IMR-90 (cell line): Measurements from ENCODE around the gene MROH8. TPM values are rescaled to one million over a fixed set of nuclear protein-coding genes. Genes with fewer than 3 reads are reported as not detected.

Source experiments
- ATAC-seq: fragments of 200-7000 bp; cut with Tn5 transposase; 2 replicates; pipeline ENCODE4 v1.9.1; 2020; ENCODE audit warnings: low read depth, mild to moderate bottlenecking, moderate library complexity
- BruUV-seq: library from RNA; stranded (reverse); fragments of 400-500 nt; replicated peaks from 2 replicates; lab custom pipeline; 2021; lab: Mats Ljungman, UMichigan
- CTCF ChIA-PET: fragments of 300-600 bp; formaldehyde crosslinking; extraction: SDS; loops from one replicate; lab custom pipeline; 2021; ENCODE audit warnings: antibody characterized with exemption; lab: Yijun Ruan, JAX
- POLR2A ChIA-PET: fragments of 300-600 bp; sonication (Branson Sonifier 250); formaldehyde crosslinking; loops from one replicate; lab custom pipeline; 2022; ENCODE audit warnings: antibody characterized with exemption; ENCODE audit not compliant: unreplicated experiment; lab: Charles Lee
- DNase-seq: peaks from one replicate; pipeline ENCODE4 v3.0.0; 2013
- H2AFZ ChIP-seq: replicated peaks from 2 replicates; pipeline ENCODE3; 2013; ENCODE audit warnings: low read length, mild to moderate bottlenecking; ENCODE audit not compliant: poor library complexity
- H2AK5ac ChIP-seq: 2 replicates; pipeline ENCODE4 v1.6.1; 2013; ENCODE audit warnings: low read depth, low read length, inconsistent platforms
- H2AK9ac ChIP-seq: replicated peaks from 2 replicates; pipeline ENCODE3; 2013; ENCODE audit warnings: mild to moderate bottlenecking, low read depth, low read length, moderate library complexity; ENCODE audit not compliant: poor library complexity
- H2BK120ac ChIP-seq: 2 replicates; pipeline ENCODE4 v1.6.1; 2013; ENCODE audit warnings: low read depth, low read length, inconsistent platforms
- H2BK15ac ChIP-seq: 3 replicates; pipeline ENCODE4 v1.6.1; 2013; ENCODE audit warnings: low read depth, low read length, inconsistent platforms
- H2BK20ac ChIP-seq: 2 replicates; pipeline ENCODE4 v1.6.1; 2013; ENCODE audit warnings: low read depth, mild to moderate bottlenecking, inconsistent platforms, low read length, moderate library complexity
- H2BK5ac ChIP-seq: 2 replicates; pipeline ENCODE4 v1.6.1; 2013; ENCODE audit warnings: mild to moderate bottlenecking, low read depth, low read length, inconsistent platforms; ENCODE audit not compliant: poor library complexity, severe bottlenecking
- H3K14ac ChIP-seq: replicated peaks from 2 replicates; pipeline ENCODE4 v1.6.1; 2013; ENCODE audit warnings: low read depth, low read length, inconsistent platforms
- H3K18ac ChIP-seq: 2 replicates; pipeline ENCODE4 v1.6.1; 2013; ENCODE audit warnings: low read depth, low read length, control low read depth
- H3K23ac ChIP-seq: 2 replicates; pipeline ENCODE4 v1.6.1; 2013; ENCODE audit warnings: low read depth, low read length, inconsistent platforms
- H3K27ac ChIP-seq: 2 replicates; pipeline ENCODE4 v1.5.1; 2013; ENCODE audit warnings: mild to moderate bottlenecking, control low read depth, low read length; ENCODE audit not compliant: insufficient read depth
- H3K27me3 ChIP-seq: 2 replicates; pipeline ENCODE4 v1.6.1; 2013; ENCODE audit warnings: low read length; ENCODE audit not compliant: control insufficient read depth, insufficient read depth
- H3K36me3 ChIP-seq: 2 replicates; pipeline ENCODE4 v1.6.1; 2013; ENCODE audit warnings: low read length, mixed read lengths; ENCODE audit not compliant: control insufficient read depth, insufficient read depth
- H3K4ac ChIP-seq: 2 replicates; pipeline ENCODE4 v1.6.1; 2013; ENCODE audit warnings: low read depth, low read length, inconsistent platforms
- H3K4me1 ChIP-seq: 2 replicates; pipeline ENCODE4 v1.6.1; 2013; ENCODE audit warnings: low read length, mixed read lengths; ENCODE audit not compliant: control insufficient read depth, insufficient read depth
- H3K4me2 ChIP-seq: 2 replicates; pipeline ENCODE4 v1.6.1; 2013; ENCODE audit warnings: low read depth, mild to moderate bottlenecking, control low read depth, low read length, moderate library complexity
- H3K4me3 ChIP-seq: 2 replicates; pipeline ENCODE4 v1.5.1; 2013; ENCODE audit warnings: low read depth, mild to moderate bottlenecking, control low read depth, low read length, moderate library complexity; ENCODE audit not compliant: insufficient read depth
- H3K56ac ChIP-seq: 2 replicates; pipeline ENCODE4 v1.6.1; 2013; ENCODE audit warnings: low read length, inconsistent platforms; ENCODE audit not compliant: insufficient read depth; ENCODE audit errors: extremely low read depth
- H3K79me1 ChIP-seq, 2 experiments: 2 replicates each; pipeline ENCODE4 v1.6.1; 2013; ENCODE audit warnings: low read length in 2 of 2, inconsistent platforms in 1 of 2, low read depth in 1 of 2
- H3K9ac ChIP-seq: 2 replicates; pipeline ENCODE4 v1.6.1; 2013; ENCODE audit warnings: low read depth, low read length, control low read depth
- H3K9me1 ChIP-seq: 2 replicates; pipeline ENCODE4 v1.6.1; 2013; ENCODE audit warnings: low read length, inconsistent platforms; ENCODE audit not compliant: insufficient read depth
- H3K9me3 ChIP-seq: 2 replicates; pipeline ENCODE4 v1.6.1; 2013; ENCODE audit warnings: low read length; ENCODE audit not compliant: control insufficient read depth, insufficient read depth
- H4K20me1 ChIP-seq: 2 replicates; pipeline ENCODE4 v1.6.1; 2013; ENCODE audit warnings: low read length, inconsistent platforms; ENCODE audit not compliant: insufficient read depth
- H4K5ac ChIP-seq: 2 replicates; pipeline ENCODE4 v1.6.1; 2013; ENCODE audit warnings: mild to moderate bottlenecking, low read depth, low read length, control low read depth
- H4K8ac ChIP-seq, 2 experiments: 2 replicates each; pipeline ENCODE4 v1.6.1; 2013; ENCODE audit warnings: low read depth in 2 of 2, low read length in 2 of 2, control low read depth in 1 of 2, inconsistent platforms in 1 of 2
- H4K91ac ChIP-seq: 2 replicates; pipeline ENCODE4 v1.6.1; 2013; ENCODE audit warnings: low read depth, low read length, inconsistent platforms; ENCODE audit not compliant: insufficient read depth
- BHLHE40 ChIP-seq: fragments of 150-350 bp; IDR thresholded peaks from 2 replicates; pipeline ENCODE4 v1.6.1; 2016; ENCODE audit warnings: mild to moderate bottlenecking, low read depth, low read length
- CEBPB ChIP-seq: IDR thresholded peaks from 2 replicates; pipeline ENCODE4 v1.6.1; 2012; ENCODE audit warnings: low read depth, low read length, improper control_type of control experiment
- ELK1 ChIP-seq: fragments of 150-350 bp; IDR thresholded peaks from 2 replicates; pipeline ENCODE4 v1.6.1; 2016; ENCODE audit warnings: low read depth, mild to moderate bottlenecking, low read length, moderate library complexity, borderline replicate concordance
- FOS ChIP-seq: fragments of 150-350 bp; IDR thresholded peaks from 2 replicates; pipeline ENCODE4 v1.6.1; 2016; ENCODE audit warnings: low read depth, low read length
- MAZ ChIP-seq: IDR thresholded peaks from 2 replicates; pipeline ENCODE4 v1.6.1; 2012; ENCODE audit warnings: low read depth, mild to moderate bottlenecking, low read length, improper control_type of control experiment, moderate library complexity, borderline replicate concordance
- MXI1 ChIP-seq: IDR thresholded peaks from 2 replicates; pipeline ENCODE4 v1.6.1; 2012; ENCODE audit warnings: low read depth, mild to moderate bottlenecking, low read length, moderate library complexity, borderline replicate concordance
- NFE2L2 ChIP-seq: fragments of 150-350 bp; IDR thresholded peaks from 2 replicates; pipeline ENCODE4 v1.6.1; 2016; ENCODE audit warnings: low read depth, mild to moderate bottlenecking, low read length
- POLR2A ChIP-seq: IDR thresholded peaks from 2 replicates; pipeline ENCODE4 v1.6.1; 2012; ENCODE audit warnings: mild to moderate bottlenecking, low read depth, low read length
- RAD21 ChIP-seq: IDR thresholded peaks from 2 replicates; pipeline ENCODE4 v1.6.1; 2012; ENCODE audit warnings: low read length, improper control_type of control experiment
- RCOR1 ChIP-seq: IDR thresholded peaks from 2 replicates; pipeline ENCODE4 v1.6.1; 2012; ENCODE audit warnings: mild to moderate bottlenecking, low read length, improper control_type of control experiment; ENCODE audit not compliant: insufficient replicate concordance
- RFX5 ChIP-seq: IDR thresholded peaks from 2 replicates; pipeline ENCODE4 v1.8.0; 2012; ENCODE audit warnings: low read depth, mild to moderate bottlenecking, low read length, moderate library complexity
- USF2 ChIP-seq: fragments of 150-350 bp; IDR thresholded peaks from 2 replicates; pipeline ENCODE4 v1.6.1; 2017; ENCODE audit warnings: mild to moderate bottlenecking, antibody characterized with exemption, low read length, low read depth
- WGBS, 2 experiments: methylation state at CpG; one replicate each; pipeline versions ENCODE4 v1.1.5 to v1.1.7; 2013; ENCODE audit warnings: missing lambda C conversion rate in 2 of 2; ENCODE audit not compliant: insufficient read length in 1 of 2; ENCODE audit errors: extremely low coverage in 2 of 2; 5-methylcytosine and 5-hydroxymethylcytosine counted together
- dilution Hi-C: fragments of 300-500 bp; cut with HindIII; formaldehyde crosslinking; loops from one replicate; pipeline ENCODE4 v1.14.3; 2018; ENCODE audit warnings: low sequenced_read_pairs; ENCODE audit not compliant: unreplicated experiment
- in situ Hi-C: fragments of 300-500 bp; cut with MboI; formaldehyde crosslinking; loops from 3 replicates; pipeline ENCODE4 v1.14.3; 2019; ENCODE audit warnings: low sequenced_read_pairs, inconsistent platforms, mixed read lengths
- intact Hi-C: fragments of 100-400 bp; cut with micrococcal nuclease; formaldehyde crosslinking; loops from 2 replicates; pipeline ENCODE4 v1.10.0; 2022
- polyA plus RNA-seq, 3 experiments: library from polyadenylated mRNA; depleted of rRNA; stranded (reverse); fragments of >200 nt; gene quantifications; 2 replicates each; pipeline ENCODE4 v1.2.3, GENCODE V29; 2012; ENCODE audit warnings: low replicate concordance in 1 of 3
- total RNA-seq: library from RNA; depleted of rRNA; stranded (reverse); fragments of >200 nt; gene quantifications from 2 replicates; pipeline ENCODE4 v1.2.3, GENCODE V29; 2012
- TF ChIP-seq, protein P1 (sequence below): conservative IDR thresholded peaks from 2 replicates; pipeline ENCODE4 v1.5.1; 2012; ENCODE audit warnings: mild to moderate bottlenecking, low read depth, low read length, improper control_type of control experiment

MROH8 gene
- total and polyA plus RNA-seq, 2 of the 4 experiments (the other 2 are of a cell fraction): 1.3 to 1.8 TPM

DNA sequence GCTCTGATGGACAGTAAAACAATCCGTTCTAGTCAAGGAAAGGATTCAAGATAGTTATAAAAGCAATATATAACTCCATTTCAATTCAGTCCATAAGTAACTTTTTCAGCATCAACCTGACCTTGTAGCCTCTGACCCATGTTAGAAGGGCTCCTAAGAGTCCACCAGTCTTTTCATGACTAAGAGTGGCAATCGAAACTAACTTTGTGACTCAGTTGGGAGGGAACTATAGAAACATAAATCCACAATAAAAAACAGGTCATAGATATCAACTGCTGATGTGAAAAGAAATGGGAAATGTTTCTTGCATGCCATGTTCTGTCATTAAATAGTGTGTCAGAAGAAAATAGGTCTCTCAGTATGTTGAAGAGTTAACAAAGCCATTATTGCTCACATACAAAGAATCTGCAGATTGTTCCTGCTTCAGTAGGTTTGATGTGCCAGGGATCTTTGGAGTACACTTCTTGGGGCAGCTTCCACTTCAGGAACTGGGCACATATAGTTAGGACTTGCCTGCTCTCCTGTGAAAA lies 67.4 kb downstream of the MROH8 start:
- Histone ChIP-seq H3K9me1 (peaks cover 3% of the 10 kb centered on the region; the same call in 1 of the 2 replicates), H3K56ac (no peak overlapping the region), H2BK20ac (no peak overlapping the region), H2AK9ac (no peak overlapping the region), H4K5ac (no peak overlapping the region), H3K4me3 (no peak overlapping the region), H2AFZ (no peak overlapping the region), H4K91ac (no peak overlapping the region), H2BK120ac (no peak overlapping the region), H3K23ac (no peak overlapping the region), H3K4me2 (no peak overlapping the region), H2BK15ac (no peak overlapping the region), H3K4ac (no peak overlapping the region), H3K9me3 (no peaks in the 10 kb centered on the region), H3K14ac (no peak overlapping the region), H3K36me3 (no peaks in the 10 kb centered on the region), H3K27ac (no peak overlapping the region), H3K27me3 (peaks cover 5% of the 10 kb centered on the region; the same call in 1 of the 2 replicates), H3K9ac (no peak overlapping the region), H4K8ac (no peak overlapping the region), H4K20me1 (no peaks in the 10 kb centered on the region), H3K79me1 (no peaks in the 10 kb centered on the region), H3K4me1 (no peaks in the 10 kb centered on the region), H3K18ac (no peak overlapping the region), H2AK5ac (no peak overlapping the region), H2BK5ac (no peak overlapping the region)
- dilution Hi-C loops (no loop called here), intact Hi-C loops (no loop called here), in situ Hi-C loops (no loop called here)
- ChIA-PET POLR2A (no interaction called here), CTCF (no interaction called here)
- BruUV-seq: no TSS peak
- 100% methylated on average over 1 of the region's 2 CpGs; no CpG with 5 or more reads in 1 of the 2 experiments for WGBS, 2 experiments
- no peak for ATAC-seq
- no peak for DNase-seq
- TF ChIP-seq RAD21: no peak
- TF ChIP-seq FOS: no peak
- no peak for TF ChIP-seq NFE2L2
- TF ChIP-seq USF2: no peak
- TF ChIP-seq, protein P1, sequence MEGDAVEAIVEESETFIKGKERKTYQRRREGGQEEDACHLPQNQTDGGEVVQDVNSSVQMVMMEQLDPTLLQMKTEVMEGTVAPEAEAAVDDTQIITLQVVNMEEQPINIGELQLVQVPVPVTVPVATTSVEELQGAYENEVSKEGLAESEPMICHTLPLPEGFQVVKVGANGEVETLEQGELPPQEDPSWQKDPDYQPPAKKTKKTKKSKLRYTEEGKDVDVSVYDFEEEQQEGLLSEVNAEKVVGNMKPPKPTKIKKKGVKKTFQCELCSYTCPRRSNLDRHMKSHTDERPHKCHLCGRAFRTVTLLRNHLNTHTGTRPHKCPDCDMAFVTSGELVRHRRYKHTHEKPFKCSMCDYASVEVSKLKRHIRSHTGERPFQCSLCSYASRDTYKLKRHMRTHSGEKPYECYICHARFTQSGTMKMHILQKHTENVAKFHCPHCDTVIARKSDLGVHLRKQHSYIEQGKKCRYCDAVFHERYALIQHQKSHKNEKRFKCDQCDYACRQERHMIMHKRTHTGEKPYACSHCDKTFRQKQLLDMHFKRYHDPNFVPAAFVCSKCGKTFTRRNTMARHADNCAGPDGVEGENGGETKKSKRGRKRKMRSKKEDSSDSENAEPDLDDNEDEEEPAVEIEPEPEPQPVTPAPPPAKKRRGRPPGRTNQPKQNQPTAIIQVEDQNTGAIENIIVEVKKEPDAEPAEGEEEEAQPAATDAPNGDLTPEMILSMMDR: no peak
- no peak for TF ChIP-seq BHLHE40
- TF ChIP-seq RCOR1: no peak
- TF ChIP-seq CEBPB: no peak
- TF ChIP-seq MXI1: no peak
- TF ChIP-seq RFX5: no peak
- no peak for TF ChIP-seq POLR2A
- no peak for TF ChIP-seq MAZ
- no peak for TF ChIP-seq ELK1
